Fibroblast of lung (primary cell): Measurements from ENCODE around the gene SDK1. TPM values are rescaled to one million over a fixed set of nuclear protein-coding genes. Genes with fewer than 3 reads are reported as not detected.

Experiments used
- DNase-seq, 2 donors: peaks; one replicate each; pipeline versions ENCODE4 v3.0.0 to v3.0.0-alpha.2; 2010; ENCODE audit warnings: low read depth in 2 of 2
- H2AFZ ChIP-seq: 2 replicates; pipeline ENCODE4 v1.5.1; 2012; ENCODE audit warnings: low read length, control low read depth, inconsistent platforms
- H3K27ac ChIP-seq: 2 replicates; pipeline ENCODE4 v1.5.1; 2011; ENCODE audit warnings: low read length, control low read depth; ENCODE audit not compliant: insufficient read depth
- H3K27me3 ChIP-seq: 2 replicates; pipeline ENCODE4 v1.5.1; 2011; ENCODE audit warnings: mild to moderate bottlenecking, low read length; ENCODE audit not compliant: control insufficient read depth, insufficient read depth
- H3K36me3 ChIP-seq: 2 replicates; pipeline ENCODE4 v1.5.1; 2011; ENCODE audit warnings: low read length; ENCODE audit not compliant: control insufficient read depth, insufficient read depth
- H3K4me1 ChIP-seq: 2 replicates; pipeline ENCODE4 v1.5.1; 2011; ENCODE audit warnings: low read length; ENCODE audit not compliant: control insufficient read depth, insufficient read depth; ENCODE audit errors: extremely low read depth
- H3K4me2 ChIP-seq: 2 replicates; pipeline ENCODE4 v1.5.1; 2011; ENCODE audit warnings: low read length, control low read depth; ENCODE audit not compliant: insufficient read depth; ENCODE audit errors: extremely low read depth
- H3K4me3 ChIP-seq, 4 experiments: fragments of 200-600 bp in 1 of 4; sonication (generic) in 1 of 4; replicated peaks in 1 of 4; 2 replicates each; pipeline ENCODE4 v1.5.1; 2011 to 2016; ENCODE audit warnings: low read length in 4 of 4, low read depth in 3 of 4, mild to moderate bottlenecking in 3 of 4, control low read depth in 2 of 4, inconsistent platforms in 1 of 4, mixed read lengths in 1 of 4; ENCODE audit not compliant: insufficient read depth in 1 of 4; ENCODE audit errors: control extremely low read depth in 1 of 4
- H3K79me2 ChIP-seq: 2 replicates; pipeline ENCODE4 v1.5.1; 2012; ENCODE audit warnings: mild to moderate bottlenecking, low read length, inconsistent platforms; ENCODE audit not compliant: control insufficient read depth, insufficient read depth
- H3K9ac ChIP-seq: 2 replicates; pipeline ENCODE4 v1.5.1; 2011; ENCODE audit warnings: mild to moderate bottlenecking, low read length, control low read depth; ENCODE audit not compliant: insufficient read depth
- H3K9me3 ChIP-seq: 2 replicates; pipeline ENCODE4 v1.5.1; 2012; ENCODE audit warnings: low read depth, low read length; ENCODE audit not compliant: control insufficient read depth, insufficient read depth
- H4K20me1 ChIP-seq: 2 replicates; pipeline ENCODE4 v1.5.1; 2011; ENCODE audit warnings: low read length; ENCODE audit not compliant: control insufficient read depth, insufficient read depth; ENCODE audit errors: extremely low read depth
- CTCF ChIP-seq, 2 donors: IDR thresholded peaks in 1 of 2; conservative IDR thresholded peaks in 1 of 2; 1 replicate in 1 of 2; 2 replicates in 1 of 2; pipeline ENCODE4 v1.5.1; 2011 to 2012; ENCODE audit warnings: low read length in 2 of 2, control low read depth in 1 of 2, inconsistent platforms in 1 of 2, low read depth in 1 of 2, mild to moderate bottlenecking in 1 of 2
- EZH2 ChIP-seq: IDR thresholded peaks from 2 replicates; pipeline ENCODE4 v1.5.1; 2012; ENCODE audit warnings: low read length, control low read depth, mild to moderate bottlenecking; ENCODE audit errors: missing control alignments
- polyA plus RNA-seq, 2 donors: library from polyadenylated mRNA; depleted of rRNA in 1 of 2; stranded (reverse) in 1 of 2; unstranded in 1 of 2; fragments of >200 nt; gene quantifications; 2 replicates each; pipeline ENCODE4 v1.2.1, GENCODE V29; 2011 to 2012; ENCODE audit warnings: missing spikeins in 1 of 2
- total RNA-seq: library from RNA; depleted of rRNA; stranded (reverse); fragments of >200 nt; gene quantifications from 2 replicates; pipeline ENCODE4 v1.2.1, GENCODE V29; 2014

The SDK1 gene
- total and polyA plus RNA-seq, 2 donors (not counting 1 experiment from before 2014, with no cell fraction given), result 1.0 to 8.6 TPM

DNA sequence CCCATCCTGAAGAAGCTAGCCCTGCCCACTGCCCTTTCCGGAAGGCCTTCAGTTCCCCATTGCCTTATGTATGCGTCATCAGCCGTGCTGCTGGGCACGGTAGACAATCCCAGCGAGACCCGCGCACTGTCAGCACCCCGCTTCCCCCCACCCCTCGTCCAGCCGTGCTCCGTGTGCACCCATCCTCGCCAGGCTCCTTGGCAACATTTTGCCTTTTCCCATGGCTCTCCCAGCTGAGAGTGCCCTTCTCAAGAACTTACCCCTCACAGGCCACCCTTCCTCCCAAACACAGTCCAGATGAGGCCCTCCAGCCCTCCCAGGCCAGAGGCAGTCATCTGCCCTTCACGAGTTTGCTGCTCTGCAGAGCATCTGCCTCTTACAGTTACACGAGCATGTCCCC lies 747.3 kb downstream of the SDK1 start:
- H3K9me3 ChIP-seq, result no peaks in the 10 kb centered on the region
- H3K4me1 ChIP-seq, result no peaks in the 10 kb centered on the region
- no peaks in the 10 kb centered on the region for H3K36me3 ChIP-seq
- H3K4me2 ChIP-seq, result no peak overlapping the region
- H3K27me3 ChIP-seq, result no peaks in the 10 kb centered on the region
- H3K4me3 ChIP-seq, result no peak overlapping the region
- H3K27ac ChIP-seq, result no peak overlapping the region
- no peaks in the 10 kb centered on the region for H4K20me1 ChIP-seq
- no peak overlapping the region for H2AFZ ChIP-seq
- no peaks in the 10 kb centered on the region for H3K79me2 ChIP-seq
- DNase-seq, result no peak
- no peak overlapping the region for H3K9ac ChIP-seq
- TF ChIP-seq EZH2, result no peak
- TF ChIP-seq CTCF (conservative IDR thresholded peaks at IDR 0.05 in 1 of 2, IDR thresholded peaks at IDR 0.05 in 1 of 2; ENCODE audit: low read depth in 1 of 2, low read length in 2 of 2), result no peak

DNA sequence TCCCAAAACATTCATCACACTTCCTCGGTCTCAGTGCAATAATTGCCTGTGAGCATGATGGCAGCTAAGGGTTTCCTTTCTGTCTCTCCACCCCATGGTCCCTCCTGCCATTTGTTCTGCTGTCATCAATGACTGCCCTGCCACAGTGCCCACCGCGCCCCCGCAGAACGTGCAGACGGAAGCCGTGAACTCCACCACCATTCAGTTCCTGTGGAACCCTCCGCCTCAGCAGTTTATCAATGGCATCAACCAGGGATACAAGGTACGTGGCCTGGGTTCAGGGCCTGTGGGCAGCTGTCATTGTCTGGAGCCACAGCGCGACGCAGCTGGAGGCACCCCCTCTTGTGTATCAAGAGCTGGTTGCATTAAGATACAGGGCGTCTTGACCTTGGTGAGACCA lies 748.1 kb downstream of the SDK1 start:
- H4K20me1 ChIP-seq, result no peaks in the 10 kb centered on the region
- TF ChIP-seq EZH2 (no peak), CTCF (conservative IDR thresholded peaks at IDR 0.05 in 1 of 2, IDR thresholded peaks at IDR 0.05 in 1 of 2; ENCODE audit: low read depth in 1 of 2, low read length in 2 of 2) (no peak)
- H3K4me3 ChIP-seq, result no peak overlapping the region
- no peaks in the 10 kb centered on the region for H3K27me3 ChIP-seq
- no peak for DNase-seq
- no peaks in the 10 kb centered on the region for H3K79me2 ChIP-seq
- no peak overlapping the region for H3K27ac ChIP-seq
- H3K4me2 ChIP-seq, result no peak overlapping the region
- H2AFZ ChIP-seq, result no peak overlapping the region
- no peak overlapping the region for H3K9ac ChIP-seq
- H3K9me3 ChIP-seq, result no peaks in the 10 kb centered on the region
- H3K36me3 ChIP-seq, result no peaks in the 10 kb centered on the region
- no peaks in the 10 kb centered on the region for H3K4me1 ChIP-seq

DNA sequence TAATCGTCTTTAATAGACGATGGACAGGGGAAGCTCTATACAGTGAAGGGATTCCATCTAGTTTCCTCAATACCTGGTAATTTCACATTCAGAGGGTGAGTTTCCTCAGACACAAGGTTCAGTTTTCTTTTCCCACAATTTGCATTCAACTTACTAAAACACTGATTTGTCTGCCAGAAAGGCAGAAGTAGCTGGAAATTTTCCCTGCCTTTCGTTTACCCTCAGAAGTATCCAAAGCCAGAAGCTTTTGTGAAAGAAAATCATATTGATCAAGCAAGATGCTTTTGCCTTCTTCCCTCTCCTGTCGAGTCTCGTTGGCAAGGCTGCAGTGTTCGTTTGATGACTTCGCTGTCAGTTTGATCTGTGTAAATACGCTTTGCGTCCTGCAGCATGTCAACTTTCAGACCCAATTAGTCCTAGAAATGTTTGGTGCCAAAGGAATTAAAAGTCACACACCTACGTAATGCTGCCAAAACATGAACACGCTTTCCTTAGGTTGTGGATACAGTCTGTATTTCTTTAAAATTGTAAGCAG lies 749.1 kb downstream of the SDK1 start:
- TF ChIP-seq CTCF (conservative IDR thresholded peaks at IDR 0.05 in 1 of 2, IDR thresholded peaks at IDR 0.05 in 1 of 2; ENCODE audit: low read depth in 1 of 2, low read length in 2 of 2) (no peak), EZH2 (no peak)
- no peaks in the 10 kb centered on the region for H3K79me2 ChIP-seq
- no peak overlapping the region for H2AFZ ChIP-seq
- H4K20me1 ChIP-seq, result no peaks in the 10 kb centered on the region
- no peaks in the 10 kb centered on the region for H3K36me3 ChIP-seq
- H3K27ac ChIP-seq, result no peak overlapping the region
- no peak overlapping the region for H3K4me2 ChIP-seq
- DNase-seq, result no peak
- no peak overlapping the region for H3K9ac ChIP-seq
- no peaks in the 10 kb centered on the region for H3K9me3 ChIP-seq
- no peaks in the 10 kb centered on the region for H3K27me3 ChIP-seq
- no peak overlapping the region for H3K4me3 ChIP-seq
- H3K4me1 ChIP-seq, result no peaks in the 10 kb centered on the region
